Measurements from ENCODE around the gene IFIT1B. TPM values are rescaled to one million over a fixed set of nuclear protein-coding genes. Genes with fewer than 3 reads are reported as not detected.

IFIT1B gene
- total and polyA plus RNA-seq, 11 donors: 0.24 to 0.25 TPM; not detected in 9

DNA sequence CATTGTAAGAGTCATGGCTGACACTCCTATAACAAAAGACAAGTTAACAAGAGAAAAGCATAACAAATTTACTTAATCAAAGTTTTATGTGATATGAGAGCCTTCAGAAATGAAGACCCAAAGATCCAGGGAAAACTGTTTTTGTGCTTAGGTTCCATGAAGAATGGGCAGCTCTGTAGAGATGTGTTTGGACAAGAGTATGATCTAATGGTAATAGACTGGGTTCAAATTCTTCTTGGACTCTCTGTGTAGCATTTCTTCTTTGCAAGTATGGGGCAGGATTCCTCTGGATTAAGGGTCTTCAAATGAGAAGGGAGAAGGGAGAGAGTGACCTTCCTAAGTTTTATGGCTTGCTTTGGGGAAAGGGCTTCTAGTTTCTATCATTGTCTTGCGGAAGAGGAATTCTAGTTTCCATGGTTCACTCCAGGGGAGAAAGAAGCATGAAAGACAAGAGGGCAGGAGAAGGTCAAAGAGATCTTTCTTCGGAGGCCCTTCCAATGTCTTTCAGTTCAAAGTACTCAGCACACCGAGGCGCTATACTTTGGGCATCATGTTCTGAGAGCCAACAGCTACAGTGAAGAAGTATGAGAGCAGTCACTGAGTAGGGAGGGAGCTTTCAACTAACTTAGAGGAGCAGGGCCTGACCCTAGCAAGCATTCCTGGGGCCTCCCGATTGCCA lies 34.6 kb upstream of the IFIT1B start:
- Histone ChIP-seq H3K36me3 (peaks cover 0 to 40% (median 25%) of the 10 kb centered on the region in 9 donors), H3K27me3 (no peaks in the 10 kb centered on the region), H3K4me3 (no peak overlapping the region), H3K27ac (peak overlapping the region in 3 of 12 donors; percentile 19 to 59 (median 42)), H3K4me1 (peaks cover under 1 to 47% (median 31%) of the 10 kb centered on the region in 12 donors), H3K9me3 (no peaks in the 10 kb centered on the region)
- 82 to 83% (median 83%) methylated on average over 5 of the region's 5 CpGs for WGBS, 4 donors
- intact Hi-C loops (cut with DNase I): no loop called here
- no peak for TF ChIP-seq POLR2A (IDR thresholded peaks at IDR 0.05)
- TF ChIP-seq, protein P1, sequence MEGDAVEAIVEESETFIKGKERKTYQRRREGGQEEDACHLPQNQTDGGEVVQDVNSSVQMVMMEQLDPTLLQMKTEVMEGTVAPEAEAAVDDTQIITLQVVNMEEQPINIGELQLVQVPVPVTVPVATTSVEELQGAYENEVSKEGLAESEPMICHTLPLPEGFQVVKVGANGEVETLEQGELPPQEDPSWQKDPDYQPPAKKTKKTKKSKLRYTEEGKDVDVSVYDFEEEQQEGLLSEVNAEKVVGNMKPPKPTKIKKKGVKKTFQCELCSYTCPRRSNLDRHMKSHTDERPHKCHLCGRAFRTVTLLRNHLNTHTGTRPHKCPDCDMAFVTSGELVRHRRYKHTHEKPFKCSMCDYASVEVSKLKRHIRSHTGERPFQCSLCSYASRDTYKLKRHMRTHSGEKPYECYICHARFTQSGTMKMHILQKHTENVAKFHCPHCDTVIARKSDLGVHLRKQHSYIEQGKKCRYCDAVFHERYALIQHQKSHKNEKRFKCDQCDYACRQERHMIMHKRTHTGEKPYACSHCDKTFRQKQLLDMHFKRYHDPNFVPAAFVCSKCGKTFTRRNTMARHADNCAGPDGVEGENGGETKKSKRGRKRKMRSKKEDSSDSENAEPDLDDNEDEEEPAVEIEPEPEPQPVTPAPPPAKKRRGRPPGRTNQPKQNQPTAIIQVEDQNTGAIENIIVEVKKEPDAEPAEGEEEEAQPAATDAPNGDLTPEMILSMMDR (IDR thresholded peaks at IDR 0.05): no peak
- ATAC-seq (no peak), DNase-seq (no peak)

DNA sequence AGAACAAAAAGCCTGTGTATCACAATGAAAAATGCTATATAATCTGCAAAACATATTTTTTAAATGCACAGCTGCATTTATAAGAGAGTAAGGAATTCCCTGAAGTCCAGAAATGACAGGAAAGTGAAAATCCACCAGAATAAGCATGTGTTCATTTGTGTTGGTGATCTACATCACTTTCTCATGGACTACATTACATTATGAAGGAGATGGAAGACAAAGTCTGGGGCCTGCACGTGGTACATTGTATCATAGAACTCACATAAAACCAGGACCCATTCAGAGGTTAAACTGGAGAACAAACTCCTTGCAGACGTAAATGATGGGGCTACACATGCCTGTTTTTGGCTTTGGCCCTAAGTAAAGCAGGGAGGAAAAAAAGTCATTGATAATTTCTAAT lies 33.7 kb upstream of the IFIT1B start:
- ATAC-seq (no peak), DNase-seq (no peak)
- H3K27ac ChIP-seq: no peak overlapping the region
- 60 to 78% (median 69%) methylated on average over 2 of the region's 2 CpGs for WGBS, 4 donors
- H3K9me3 ChIP-seq: no peaks in the 10 kb centered on the region
- H3K4me3 ChIP-seq: no peak overlapping the region
- peaks cover 0 to 30% (median 16%) of the 10 kb centered on the region in 9 donors for H3K36me3 ChIP-seq
- intact Hi-C loops (cut with DNase I): no loop called here
- TF ChIP-seq, protein P1 (IDR thresholded peaks at IDR 0.05): no peak
- TF ChIP-seq POLR2A (IDR thresholded peaks at IDR 0.05): no peak
- peaks cover 3 to 56% (median 40%) of the 10 kb centered on the region in 12 donors for H3K4me1 ChIP-seq
- H3K27me3 ChIP-seq: no peaks in the 10 kb centered on the region

DNA sequence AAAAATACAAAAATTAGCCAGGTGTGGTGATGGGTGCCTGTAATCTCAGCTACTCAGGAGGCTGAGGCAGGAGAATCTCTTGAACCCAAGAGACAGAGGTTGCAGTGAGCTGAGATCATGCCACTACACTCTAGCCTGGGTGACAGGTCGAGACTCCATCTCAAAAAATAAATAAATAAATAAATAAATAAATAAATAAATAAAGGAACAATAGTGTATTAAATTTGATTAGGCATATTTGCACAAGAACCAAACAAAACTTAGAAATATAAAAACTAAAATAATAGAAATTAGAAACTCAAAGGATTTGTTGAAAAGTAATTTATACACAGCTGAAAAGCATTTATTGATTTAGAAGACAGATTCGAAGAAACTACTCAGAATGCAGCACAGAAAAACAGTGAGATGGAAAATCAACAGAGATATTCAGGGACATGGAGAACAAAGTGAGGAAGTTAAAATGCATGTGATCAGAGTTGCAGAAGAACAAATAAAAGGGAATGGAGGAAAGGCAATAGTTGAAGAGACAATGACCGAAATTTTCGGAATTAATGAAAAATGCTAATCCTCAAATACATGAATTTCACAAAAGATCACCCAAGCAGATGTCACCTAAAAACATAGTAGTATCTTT lies 32.4 kb upstream of the IFIT1B start:
- H3K27me3 ChIP-seq: no peaks in the 10 kb centered on the region
- intact Hi-C loops (cut with DNase I): no loop called here
- peaks cover 3 to 67% (median 47%) of the 10 kb centered on the region in 12 donors for H3K4me1 ChIP-seq
- ATAC-seq: no peak
- H3K36me3 ChIP-seq: peaks cover 0 to 18% (median 4%) of the 10 kb centered on the region in 9 donors
- DNase-seq: no peak
- no peak overlapping the region for H3K4me3 ChIP-seq
- H3K27ac ChIP-seq: peak overlapping the region in 2 of 12 donors; percentile 72 to 85
- no peak for TF ChIP-seq POLR2A (IDR thresholded peaks at IDR 0.05)
- TF ChIP-seq, protein P1 (IDR thresholded peaks at IDR 0.05): no peak
- no peaks in the 10 kb centered on the region for H3K9me3 ChIP-seq
- WGBS, 4 donors: 95 to 97% (median 96%) methylated on average over 4 of the region's 4 CpGs

All from heart left ventricle (tissue), 16 donors.